HepG2 (cell line): Measurements from ENCODE around the gene KCNQ1OT1. TPM values are rescaled to one million over a fixed set of nuclear protein-coding genes. Genes with fewer than 3 reads are reported as not detected.

Experiments
- ATF7-NPFF ChIP-seq: sonication (generic); formaldehyde crosslinking; IDR thresholded peaks from 2 replicates; pipeline ENCODE4 v1.8.1; 2023; ENCODE audit warnings: mild to moderate bottlenecking, low read depth, missing genetic modification reagents, moderate library complexity
- CENPT ChIP-seq: sonication (generic); formaldehyde crosslinking; IDR thresholded peaks from 2 replicates; pipeline ENCODE4 v1.8.0; 2022; ENCODE audit warnings: low read depth, mild to moderate bottlenecking, moderate library complexity, missing genetic modification reagents
- ELF3 ChIP-seq: IDR thresholded peaks from 2 replicates; pipeline ENCODE4 v1.6.1; 2016; ENCODE audit warnings: missing genetic modification reagents, missing compliant biosample characterization
- GPN1 ChIP-seq: sonication (generic); formaldehyde crosslinking; IDR thresholded peaks from 2 replicates; pipeline ENCODE4 v1.5.1; 2020; ENCODE audit warnings: missing genetic modification reagents, borderline replicate concordance
- GTF2F1 ChIP-seq: fragments of 150-350 bp; IDR thresholded peaks from 2 replicates; pipeline ENCODE4 v1.6.1; 2014; ENCODE audit warnings: low read length
- HIVEP1 ChIP-seq: sonication (generic); formaldehyde crosslinking; IDR thresholded peaks from 2 replicates; pipeline ENCODE4 v1.4.0; 2020; ENCODE audit warnings: mild to moderate bottlenecking, missing genetic modification reagents
- LCORL ChIP-seq, 2 experiments: fragments of 450-650 bp in 1 of 2; sonication (generic) in 1 of 2; formaldehyde crosslinking in 1 of 2; IDR thresholded peaks; 2 replicates each; pipeline versions ENCODE4 v1.5.0 to v1.6.1; 2017 to 2020; ENCODE audit warnings: antibody characterized with exemption in 1 of 2, missing genetic modification reagents in 1 of 2
- MXD4 ChIP-seq: IDR thresholded peaks from 2 replicates; pipeline ENCODE4 v1.6.1; 2016; ENCODE audit warnings: mild to moderate bottlenecking, missing biosample characterization, missing genetic modification reagents
- PTBP1 ChIP-seq: fragments of 200-400 bp; formaldehyde crosslinking; IDR thresholded peaks from 2 replicates; pipeline ENCODE4 v1.6.1; 2018; ENCODE audit warnings: low read length, low read depth; ENCODE audit not compliant: poor library complexity, severe bottlenecking
- TSC22D2 ChIP-seq: sonication (generic); formaldehyde crosslinking; IDR thresholded peaks from 2 replicates; pipeline ENCODE4 v1.5.1; 2020; ENCODE audit warnings: missing genetic modification reagents, mild to moderate bottlenecking, borderline replicate concordance
- ZNF138 ChIP-seq: sonication (generic); formaldehyde crosslinking; IDR thresholded peaks from 2 replicates; pipeline ENCODE4 v1.5.0; 2020; ENCODE audit warnings: mild to moderate bottlenecking, low read depth, missing genetic modification reagents
- polyA plus RNA-seq, 8 experiments: library from polyadenylated mRNA; depleted of rRNA in 3 of 8; stranded (reverse) in 7 of 8; unstranded in 1 of 8; fragments of >200 nt; fragmentation: Illumina TruSeq in 4 of 8; extraction: Trizol in 4 of 8; gene quantifications; 2 replicates each; pipeline versions ENCODE4 v1.2.1 to v1.2.3, GENCODE V29; 2011 to 2016; ENCODE audit warnings: low read depth in 4 of 8, missing spikeins in 1 of 8, mixed read lengths in 1 of 8; ENCODE audit not compliant: insufficient read depth in 1 of 8
- total RNA-seq, 5 experiments: library from RNA; depleted of rRNA; stranded (reverse); fragments of >200 nt; fragmentation: Illumina TruSeq; extraction: Trizol; gene quantifications; 2 replicates each; pipeline ENCODE4 v1.2.3, GENCODE V29; 2016; ENCODE audit warnings: low read depth in 1 of 5
- TF ChIP-seq, protein P1 (sequence below): sonication (generic); formaldehyde crosslinking; IDR thresholded peaks from 2 replicates; pipeline ENCODE4 v1.5.1; 2020; ENCODE audit warnings: missing genetic modification reagents, mild to moderate bottlenecking, borderline replicate concordance
- TF ChIP-seq, protein P2 (sequence below), 2 experiments: sonication (generic) in 1 of 2; formaldehyde crosslinking in 1 of 2; IDR thresholded peaks; 2 replicates each; pipeline versions ENCODE4 v1.5.1 to v1.6.1; 2011 to 2020; ENCODE audit warnings: borderline replicate concordance in 1 of 2, low read depth in 1 of 2, low read length in 1 of 2, mild to moderate bottlenecking in 1 of 2, missing genetic modification reagents in 1 of 2, moderate library complexity in 1 of 2
- TF ChIP-seq, protein P3 (sequence below): sonication (generic); formaldehyde crosslinking; IDR thresholded peaks from 2 replicates; pipeline ENCODE4 v1.5.0; 2020; ENCODE audit warnings: missing genetic modification reagents
- TF ChIP-seq, protein P4 (sequence below): sonication (generic); formaldehyde crosslinking; IDR thresholded peaks from 2 replicates; pipeline ENCODE4 v1.4.0; 2020; ENCODE audit warnings: missing genetic modification reagents
- TF ChIP-seq, protein P5 (sequence below): IDR thresholded peaks from 2 replicates; pipeline ENCODE4 v1.6.1; 2018; ENCODE audit warnings: missing genetic modification reagents, mild to moderate bottlenecking, missing compliant biosample characterization

KCNQ1OT1 gene
- total and polyA plus RNA-seq, 2 of the 13 experiments (the other 11 are each of a cell fraction or from before 2014, with no cell fraction given) = 1.3 to 18.9 TPM

DNA sequence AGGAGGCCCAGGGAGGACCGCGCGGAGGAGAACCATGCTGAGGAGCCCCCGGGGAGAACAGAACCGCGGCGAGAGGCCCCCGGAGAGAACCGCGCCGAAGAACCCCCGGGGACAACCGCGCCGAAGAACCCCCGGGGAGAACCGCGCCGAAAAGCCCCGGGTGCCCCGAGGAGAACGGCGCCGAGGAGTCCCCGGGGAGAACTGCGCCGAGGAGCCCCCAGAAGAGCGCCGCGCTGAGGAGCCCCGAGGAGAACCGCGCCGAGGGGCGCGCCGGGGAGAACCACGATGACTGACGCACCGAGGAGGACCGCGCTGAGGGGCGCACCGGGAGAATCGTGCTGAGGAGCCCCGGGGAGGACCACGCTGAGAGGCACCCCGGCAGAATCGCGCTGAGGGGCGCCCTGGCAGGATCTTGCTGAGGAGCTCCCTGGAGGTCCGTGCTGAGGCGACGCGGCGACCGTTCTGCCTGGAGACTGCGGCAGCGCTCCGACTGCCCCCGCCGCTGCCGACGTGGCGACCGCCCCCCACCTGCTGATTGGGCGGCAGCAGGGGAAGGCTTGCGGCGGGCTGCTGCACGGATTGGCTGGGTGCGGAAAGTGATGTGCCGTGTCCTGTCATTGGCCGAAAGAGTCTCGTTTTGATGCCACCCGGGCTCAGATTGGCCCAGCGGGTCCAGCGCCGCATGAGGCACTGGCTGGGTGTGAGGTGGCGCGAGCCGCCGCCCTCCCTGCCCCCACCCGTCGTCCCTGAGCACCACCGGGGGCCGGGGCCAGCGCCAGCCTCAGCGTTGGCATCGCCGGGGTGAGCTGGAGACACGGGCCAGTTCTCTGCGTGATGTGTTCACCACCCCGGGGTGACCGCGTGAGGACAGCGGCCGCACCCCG is at the start of gene KCNQ1OT1 (continued):
- TF ChIP-seq, protein P1, sequence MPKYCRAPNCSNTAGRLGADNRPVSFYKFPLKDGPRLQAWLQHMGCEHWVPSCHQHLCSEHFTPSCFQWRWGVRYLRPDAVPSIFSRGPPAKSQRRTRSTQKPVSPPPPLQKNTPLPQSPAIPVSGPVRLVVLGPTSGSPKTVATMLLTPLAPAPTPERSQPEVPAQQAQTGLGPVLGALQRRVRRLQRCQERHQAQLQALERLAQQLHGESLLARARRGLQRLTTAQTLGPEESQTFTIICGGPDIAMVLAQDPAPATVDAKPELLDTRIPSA (CRISPR knock-in tag) = 0 out of 2 replicates have a peak, but pooled peaks have one; percentile 9
- TF ChIP-seq PTBP1 (peak; percentile 49), GTF2F1 (peak; percentile 72; the same call in 1 of the 2 replicates), GPN1 (CRISPR knock-in tag) (no peak), CENPT (CRISPR knock-in tag) (peak; percentile 37; the same call in 1 of the 2 replicates), ATF7-NPFF (CRISPR knock-in tag) (peak; percentile 94), ELF3 (peak; percentile 71), MXD4 (CRISPR knock-in tag) (peak; percentile 79; the same call in 1 of the 2 replicates), TSC22D2 (CRISPR knock-in tag) (peak; percentile 83; the same call in 1 of the 2 replicates), ZNF138 (CRISPR knock-in tag) (0 out of 2 replicates have a peak, but pooled peaks have one; percentile 44), LCORL (IDR thresholded peaks at IDR 0.05) (no peak), LCORL (CRISPR knock-in tag; IDR thresholded peaks at IDR 0.05) (peak; percentile 19; the same call in 1 of the 2 replicates), HIVEP1 (CRISPR knock-in tag) (peak; percentile 56; the same call in 1 of the 2 replicates)
- TF ChIP-seq, protein P2, sequence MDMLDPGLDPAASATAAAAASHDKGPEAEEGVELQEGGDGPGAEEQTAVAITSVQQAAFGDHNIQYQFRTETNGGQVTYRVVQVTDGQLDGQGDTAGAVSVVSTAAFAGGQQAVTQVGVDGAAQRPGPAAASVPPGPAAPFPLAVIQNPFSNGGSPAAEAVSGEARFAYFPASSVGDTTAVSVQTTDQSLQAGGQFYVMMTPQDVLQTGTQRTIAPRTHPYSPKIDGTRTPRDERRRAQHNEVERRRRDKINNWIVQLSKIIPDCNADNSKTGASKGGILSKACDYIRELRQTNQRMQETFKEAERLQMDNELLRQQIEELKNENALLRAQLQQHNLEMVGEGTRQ (IDR thresholded peaks at IDR 0.05; ENCODE audit: low read depth, low read length) = no peak
- TF ChIP-seq, protein P2 (CRISPR knock-in tag; IDR thresholded peaks at IDR 0.05; ENCODE audit: borderline replicate concordance) = peak; percentile 59; the same call in 1 of the 2 replicates
- TF ChIP-seq, protein P3, sequence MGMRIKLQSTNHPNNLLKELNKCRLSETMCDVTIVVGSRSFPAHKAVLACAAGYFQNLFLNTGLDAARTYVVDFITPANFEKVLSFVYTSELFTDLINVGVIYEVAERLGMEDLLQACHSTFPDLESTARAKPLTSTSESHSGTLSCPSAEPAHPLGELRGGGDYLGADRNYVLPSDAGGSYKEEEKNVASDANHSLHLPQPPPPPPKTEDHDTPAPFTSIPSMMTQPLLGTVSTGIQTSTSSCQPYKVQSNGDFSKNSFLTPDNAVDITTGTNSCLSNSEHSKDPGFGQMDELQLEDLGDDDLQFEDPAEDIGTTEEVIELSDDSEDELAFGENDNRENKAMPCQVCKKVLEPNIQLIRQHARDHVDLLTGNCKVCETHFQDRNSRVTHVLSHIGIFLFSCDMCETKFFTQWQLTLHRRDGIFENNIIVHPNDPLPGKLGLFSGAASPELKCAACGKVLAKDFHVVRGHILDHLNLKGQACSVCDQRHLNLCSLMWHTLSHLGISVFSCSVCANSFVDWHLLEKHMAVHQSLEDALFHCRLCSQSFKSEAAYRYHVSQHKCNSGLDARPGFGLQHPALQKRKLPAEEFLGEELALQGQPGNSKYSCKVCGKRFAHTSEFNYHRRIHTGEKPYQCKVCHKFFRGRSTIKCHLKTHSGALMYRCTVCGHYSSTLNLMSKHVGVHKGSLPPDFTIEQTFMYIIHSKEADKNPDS (CRISPR knock-in tag) = no peak
- TF ChIP-seq, protein P4, sequence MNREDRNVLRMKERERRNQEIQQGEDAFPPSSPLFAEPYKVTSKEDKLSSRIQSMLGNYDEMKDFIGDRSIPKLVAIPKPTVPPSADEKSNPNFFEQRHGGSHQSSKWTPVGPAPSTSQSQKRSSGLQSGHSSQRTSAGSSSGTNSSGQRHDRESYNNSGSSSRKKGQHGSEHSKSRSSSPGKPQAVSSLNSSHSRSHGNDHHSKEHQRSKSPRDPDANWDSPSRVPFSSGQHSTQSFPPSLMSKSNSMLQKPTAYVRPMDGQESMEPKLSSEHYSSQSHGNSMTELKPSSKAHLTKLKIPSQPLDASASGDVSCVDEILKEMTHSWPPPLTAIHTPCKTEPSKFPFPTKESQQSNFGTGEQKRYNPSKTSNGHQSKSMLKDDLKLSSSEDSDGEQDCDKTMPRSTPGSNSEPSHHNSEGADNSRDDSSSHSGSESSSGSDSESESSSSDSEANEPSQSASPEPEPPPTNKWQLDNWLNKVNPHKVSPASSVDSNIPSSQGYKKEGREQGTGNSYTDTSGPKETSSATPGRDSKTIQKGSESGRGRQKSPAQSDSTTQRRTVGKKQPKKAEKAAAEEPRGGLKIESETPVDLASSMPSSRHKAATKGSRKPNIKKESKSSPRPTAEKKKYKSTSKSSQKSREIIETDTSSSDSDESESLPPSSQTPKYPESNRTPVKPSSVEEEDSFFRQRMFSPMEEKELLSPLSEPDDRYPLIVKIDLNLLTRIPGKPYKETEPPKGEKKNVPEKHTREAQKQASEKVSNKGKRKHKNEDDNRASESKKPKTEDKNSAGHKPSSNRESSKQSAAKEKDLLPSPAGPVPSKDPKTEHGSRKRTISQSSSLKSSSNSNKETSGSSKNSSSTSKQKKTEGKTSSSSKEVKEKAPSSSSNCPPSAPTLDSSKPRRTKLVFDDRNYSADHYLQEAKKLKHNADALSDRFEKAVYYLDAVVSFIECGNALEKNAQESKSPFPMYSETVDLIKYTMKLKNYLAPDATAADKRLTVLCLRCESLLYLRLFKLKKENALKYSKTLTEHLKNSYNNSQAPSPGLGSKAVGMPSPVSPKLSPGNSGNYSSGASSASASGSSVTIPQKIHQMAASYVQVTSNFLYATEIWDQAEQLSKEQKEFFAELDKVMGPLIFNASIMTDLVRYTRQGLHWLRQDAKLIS (CRISPR knock-in tag) = peak; percentile 99
- TF ChIP-seq, protein P5, sequence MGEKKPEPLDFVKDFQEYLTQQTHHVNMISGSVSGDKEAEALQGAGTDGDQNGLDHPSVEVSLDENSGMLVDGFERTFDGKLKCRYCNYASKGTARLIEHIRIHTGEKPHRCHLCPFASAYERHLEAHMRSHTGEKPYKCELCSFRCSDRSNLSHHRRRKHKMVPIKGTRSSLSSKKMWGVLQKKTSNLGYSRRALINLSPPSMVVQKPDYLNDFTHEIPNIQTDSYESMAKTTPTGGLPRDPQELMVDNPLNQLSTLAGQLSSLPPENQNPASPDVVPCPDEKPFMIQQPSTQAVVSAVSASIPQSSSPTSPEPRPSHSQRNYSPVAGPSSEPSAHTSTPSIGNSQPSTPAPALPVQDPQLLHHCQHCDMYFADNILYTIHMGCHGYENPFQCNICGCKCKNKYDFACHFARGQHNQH (CRISPR knock-in tag) = 0 out of 2 replicates have a peak, but pooled peaks have one; percentile 62
